ENCODE measurements around the gene CFAP46.
"Not testable (repeated sequence)": the region's sequence is repeated elsewhere in the genome, so short reads cannot be mapped to it uniquely, and the experiment has no call there.

CFAP46 gene

DNA sequence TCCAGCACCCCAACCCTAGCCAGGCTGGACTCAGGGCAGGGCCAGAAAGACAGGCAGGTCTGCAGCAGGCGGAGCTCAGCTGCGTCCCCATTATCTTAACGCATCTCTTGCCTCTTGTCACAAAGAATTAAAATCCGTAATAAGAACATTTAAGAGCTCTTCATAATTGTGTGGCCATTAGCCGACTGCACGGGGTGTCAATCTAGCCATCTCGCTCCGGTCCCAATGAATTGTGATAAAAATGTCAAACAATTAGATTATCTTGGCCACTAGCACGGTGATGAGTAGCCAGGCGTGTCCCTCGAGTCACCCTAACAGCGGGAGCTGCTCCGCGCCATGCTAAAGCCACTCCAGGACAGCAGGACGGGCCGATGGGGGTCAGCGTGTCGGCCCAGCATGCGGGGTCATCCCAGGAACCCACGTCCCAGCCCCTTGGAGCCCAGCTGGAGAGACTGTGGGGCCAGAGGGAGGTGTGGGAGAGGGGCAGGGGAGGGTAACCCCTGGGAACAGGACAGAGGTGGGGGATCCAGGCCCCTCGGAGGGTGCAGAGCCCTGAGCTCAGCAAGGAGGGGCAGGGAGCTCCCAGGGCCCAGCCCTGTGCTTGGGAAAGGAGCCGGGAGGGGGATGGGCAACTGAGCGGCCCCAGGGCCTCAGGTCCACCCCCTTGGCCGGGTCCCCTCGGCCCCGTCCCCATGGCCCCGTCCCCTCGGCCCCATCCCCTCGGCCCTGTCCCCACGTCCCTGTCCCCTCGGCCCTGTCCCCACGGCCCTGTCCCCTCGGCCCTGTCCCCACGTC lies 138.8 kb downstream of the CFAP46 start:
- DNase-seq: no peak

DNA sequence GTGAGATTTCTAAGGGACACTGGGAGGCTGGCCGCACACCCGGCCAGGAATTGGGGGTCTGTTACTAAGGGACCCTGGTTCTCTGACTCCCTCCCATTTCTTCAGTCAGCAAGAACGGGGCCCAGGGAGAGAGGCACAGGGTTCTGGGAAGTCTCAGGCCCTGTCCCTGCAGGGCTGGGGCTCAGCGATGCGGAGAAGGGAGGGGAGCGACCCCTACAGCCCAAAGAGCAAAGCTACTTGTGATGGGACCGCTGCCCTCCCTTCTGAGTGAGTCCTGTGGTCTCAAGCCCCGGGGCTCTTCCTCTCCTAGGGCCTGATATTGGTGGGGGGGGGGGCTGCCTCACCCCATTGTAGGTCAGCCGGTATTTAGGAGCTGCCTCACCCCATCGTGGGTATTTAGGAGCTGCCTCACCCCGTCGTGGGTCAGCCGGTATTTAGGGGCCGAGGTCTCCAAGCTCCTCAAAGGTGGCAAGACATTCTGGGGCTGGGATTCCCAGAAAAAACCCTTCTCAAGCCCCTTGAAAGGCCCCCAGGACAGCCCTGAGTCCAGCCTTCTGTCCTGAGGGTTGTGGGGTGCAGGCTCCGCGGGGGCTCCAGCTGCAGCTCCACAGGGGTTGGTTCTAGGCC lies 139.6 kb downstream of the CFAP46 start:
- DNase-seq: no peak

DNA sequence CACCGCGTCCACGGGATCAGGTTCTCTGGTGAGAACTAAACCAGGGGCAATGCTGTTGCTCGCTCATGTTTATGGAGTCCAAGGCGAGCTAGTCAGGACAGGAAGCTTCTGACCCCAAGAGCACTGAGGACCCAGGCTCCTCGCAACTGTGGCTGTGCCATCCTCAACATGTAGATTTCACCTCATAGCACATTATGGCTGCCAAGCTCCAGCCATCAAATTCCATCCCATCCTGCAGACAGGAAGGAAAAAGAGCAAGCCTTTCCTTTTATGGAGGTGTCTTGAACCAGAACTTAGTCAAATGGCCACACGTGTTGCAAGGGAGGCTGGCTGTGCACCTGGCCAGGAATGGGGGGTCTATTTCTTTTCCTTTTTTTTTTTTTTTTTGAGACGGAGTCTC lies 140.3 kb downstream of the CFAP46 start:
- DNase-seq: no peak

DNA sequence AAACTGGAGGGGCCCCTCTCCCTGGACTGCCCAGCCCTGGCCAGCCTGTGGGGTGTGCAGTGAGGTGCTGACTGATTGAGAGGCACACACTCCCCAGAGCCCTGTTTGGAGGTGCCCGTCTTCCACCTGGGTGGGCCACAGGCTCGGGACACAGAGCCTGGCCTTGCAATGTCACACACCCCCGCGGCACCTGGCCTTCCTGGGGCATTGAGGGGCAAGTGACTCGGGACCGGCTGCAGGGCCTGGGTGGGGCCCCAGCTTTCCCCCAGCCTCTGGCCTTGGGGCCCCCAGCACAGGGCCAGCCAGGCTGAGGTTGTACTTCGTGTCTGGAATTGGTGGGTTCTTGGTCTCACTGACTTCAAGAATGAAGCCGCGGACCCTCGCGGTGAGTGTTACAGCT lies 142.5 kb downstream of the CFAP46 start:
- no peak for DNase-seq

DNA sequence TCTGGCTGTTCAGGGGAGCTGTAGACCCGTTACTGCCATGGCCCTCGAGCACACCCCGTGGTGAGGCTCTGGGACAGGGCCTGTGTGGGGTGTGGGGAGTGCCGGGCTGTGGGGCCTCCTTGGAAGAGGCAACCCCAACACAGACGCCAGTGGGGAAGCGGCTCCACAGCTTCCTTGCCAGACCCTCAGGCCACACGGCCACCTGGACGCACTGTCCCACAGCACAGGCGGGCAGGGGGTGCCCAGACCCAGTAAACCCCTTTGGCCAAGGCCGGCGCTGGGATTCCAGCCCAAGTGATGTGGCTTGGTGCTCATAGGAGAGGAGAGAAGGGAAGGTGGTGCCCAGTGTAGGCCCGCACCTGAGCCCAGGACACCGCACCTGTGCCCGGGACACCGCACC lies 143.5 kb downstream of the CFAP46 start:
- DNase-seq: no peak

DNA sequence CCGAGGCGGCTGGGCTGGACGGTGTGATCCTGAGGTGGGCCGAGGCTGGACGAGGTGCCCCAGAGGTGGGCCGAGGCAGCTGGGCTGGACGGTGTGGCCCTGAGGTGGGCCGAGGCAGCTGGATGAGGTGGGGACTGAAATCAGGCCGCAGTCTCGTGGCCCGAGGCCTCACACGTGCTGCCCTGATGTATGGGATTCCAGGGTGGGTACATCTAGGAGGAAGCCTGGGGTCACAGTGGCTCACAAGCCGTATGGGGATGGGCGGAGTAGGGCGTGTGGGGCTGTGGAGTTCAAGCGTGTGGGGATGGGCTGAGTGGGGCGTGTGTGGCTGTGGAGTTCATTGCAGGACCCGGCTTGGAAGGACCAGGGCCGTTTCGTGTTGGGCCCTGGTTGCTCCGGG lies 144.0 kb downstream of the CFAP46 start:
- no peak for DNase-seq

DNA sequence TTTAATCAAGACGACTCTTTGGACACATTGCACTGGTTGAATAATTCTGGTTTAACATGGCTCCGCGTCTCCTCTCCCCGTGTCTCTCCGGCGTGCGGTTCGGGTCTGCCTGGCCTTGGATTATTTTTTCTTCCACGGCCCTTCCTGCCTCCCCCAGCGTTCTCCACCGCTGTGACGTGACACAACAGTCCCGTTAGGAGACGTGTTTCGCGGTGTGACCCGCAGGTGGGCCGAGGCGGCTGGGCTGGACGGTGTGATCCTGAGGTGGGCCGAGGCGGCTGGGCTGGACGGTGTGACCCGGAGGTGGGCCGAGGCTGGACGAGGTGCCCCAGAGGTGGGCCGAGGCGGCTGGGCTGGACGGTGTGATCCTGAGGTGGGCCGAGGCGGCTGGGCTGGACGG lies 144.4 kb downstream of the CFAP46 start:
- DNase-seq: not testable (repeated sequence)

DNA sequence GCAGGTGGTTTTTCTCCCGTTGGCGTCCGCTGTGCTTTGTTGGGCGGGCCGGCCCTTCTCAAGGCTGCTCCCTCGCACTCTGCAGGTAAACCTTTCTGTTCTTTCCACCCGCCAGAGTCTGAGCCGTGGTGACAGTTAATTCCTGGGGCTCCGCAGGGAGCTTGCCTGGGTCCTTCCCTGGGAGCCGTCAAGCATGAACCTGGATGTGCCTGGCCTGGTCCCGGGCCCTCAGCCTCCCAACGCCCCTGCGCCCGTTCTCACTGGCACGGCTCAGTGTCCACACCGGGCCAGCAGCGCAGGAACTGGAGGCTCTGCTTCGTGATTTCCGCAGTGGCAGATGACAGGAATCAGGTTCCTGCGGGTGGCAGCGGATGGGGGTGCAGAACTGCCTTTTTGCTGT lies 145.5 kb downstream of the CFAP46 start:
- DNase-seq: no peak

DNA sequence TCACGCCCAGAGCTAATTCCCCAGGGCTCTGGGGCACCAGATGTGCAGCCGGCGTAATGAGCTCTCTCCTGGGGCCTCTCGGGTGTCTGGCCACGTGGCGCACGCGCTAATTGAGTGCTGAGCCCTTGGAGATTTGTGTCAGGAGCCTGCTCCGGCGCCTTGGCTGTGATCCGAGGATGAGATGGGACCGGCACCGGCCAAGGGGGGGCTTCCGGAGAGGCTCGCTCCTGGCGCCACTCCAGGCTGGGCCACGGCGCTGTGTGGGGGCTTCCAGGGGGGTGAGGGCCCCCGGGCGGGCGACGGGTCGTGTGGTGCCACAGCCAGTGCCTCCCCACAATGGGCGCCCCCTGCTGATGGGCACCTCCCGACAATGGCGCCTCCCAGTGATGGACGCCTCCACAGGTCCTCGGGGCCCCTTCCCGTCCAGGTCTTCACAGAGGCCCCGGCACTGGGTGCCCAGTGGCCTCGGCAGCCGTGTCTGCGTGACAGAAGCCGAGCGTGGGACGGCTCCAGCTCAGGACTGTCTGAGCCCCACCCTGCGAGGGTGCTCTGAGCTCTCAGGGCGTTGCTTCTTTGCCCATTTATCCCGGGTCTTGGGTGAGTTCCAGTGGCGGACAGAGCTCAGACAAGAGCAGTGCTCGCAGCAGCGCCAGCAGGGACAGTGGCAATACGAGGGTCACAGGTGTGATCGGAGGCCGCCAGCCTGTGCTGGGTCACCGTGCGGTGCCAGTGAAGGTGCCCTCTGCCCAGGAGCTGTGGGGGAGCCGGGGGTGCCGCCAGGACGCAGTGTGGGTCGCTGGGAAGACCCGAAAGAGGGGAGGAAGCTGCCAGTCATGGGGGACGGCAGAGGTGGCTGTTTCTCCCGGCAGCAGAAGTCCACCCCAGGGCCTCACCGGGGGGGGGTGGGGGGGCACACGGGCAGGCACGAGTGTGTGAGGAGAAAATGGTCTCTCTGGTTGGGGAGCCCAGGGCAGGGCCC lies 148.2 kb downstream of the CFAP46 start:
- no peak for DNase-seq

DNA sequence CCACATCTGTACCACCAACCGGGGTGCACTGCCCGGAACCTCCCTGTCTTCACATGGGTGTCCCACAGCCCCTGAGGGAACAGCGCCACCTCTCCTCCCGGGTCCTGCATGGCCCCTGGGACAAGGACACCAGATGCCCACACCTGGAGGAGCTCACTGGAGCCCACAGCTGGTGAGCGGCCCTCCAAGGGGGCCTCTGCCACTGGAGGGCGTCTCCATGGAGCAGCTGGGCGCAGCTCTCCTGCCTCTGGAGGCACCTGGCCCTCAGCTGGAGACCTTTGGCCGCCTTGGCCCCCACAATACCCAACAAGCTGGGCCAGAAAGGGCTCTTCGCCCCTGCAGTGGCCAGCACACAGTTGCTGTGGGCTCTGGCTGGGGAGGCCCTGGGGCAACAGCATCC lies 149.2 kb downstream of the CFAP46 start:
- no peak for DNase-seq

DNA sequence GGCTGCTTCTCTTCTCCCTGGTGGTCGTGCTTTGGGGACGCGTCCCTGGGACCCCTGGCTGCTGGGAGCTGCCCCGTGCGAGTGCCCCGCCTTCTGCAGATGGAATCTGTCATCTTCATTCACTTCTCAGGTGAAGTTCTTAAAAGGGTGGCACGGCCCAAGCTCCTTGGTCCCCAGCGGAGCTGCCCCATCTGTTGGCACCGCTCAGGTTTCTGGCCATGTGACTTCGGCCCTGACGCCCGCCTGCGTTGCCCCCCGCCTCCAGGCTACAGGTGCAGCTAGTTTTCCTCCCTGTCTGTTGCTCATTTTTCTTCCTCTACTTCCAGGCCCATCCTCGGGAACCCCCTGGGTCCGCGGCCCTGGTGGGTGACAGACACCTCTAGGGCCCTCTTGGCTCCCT lies 149.6 kb downstream of the CFAP46 start:
- DNase-seq: no peak

DNA sequence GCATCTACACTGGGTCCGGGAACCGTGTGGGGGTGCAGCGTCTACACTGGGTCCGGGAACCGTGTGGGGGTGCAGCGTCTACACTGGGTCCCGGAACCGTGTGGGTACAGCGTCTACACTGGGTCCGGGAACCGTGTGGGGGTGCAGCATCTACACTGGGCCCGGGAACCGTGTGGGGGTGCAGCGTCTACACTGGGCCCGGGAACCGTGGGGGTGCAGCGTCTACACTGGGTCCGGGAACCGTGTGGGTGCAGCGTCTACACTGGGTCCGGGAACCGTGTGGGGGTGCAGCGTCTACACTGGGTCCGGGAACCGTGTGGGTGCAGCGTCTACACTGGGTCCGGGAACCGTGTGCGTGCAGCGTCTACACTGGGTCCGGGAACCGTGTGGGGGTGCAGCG lies 150.3 kb downstream of the CFAP46 start:
- DNase-seq: not testable (repeated sequence)

DNA sequence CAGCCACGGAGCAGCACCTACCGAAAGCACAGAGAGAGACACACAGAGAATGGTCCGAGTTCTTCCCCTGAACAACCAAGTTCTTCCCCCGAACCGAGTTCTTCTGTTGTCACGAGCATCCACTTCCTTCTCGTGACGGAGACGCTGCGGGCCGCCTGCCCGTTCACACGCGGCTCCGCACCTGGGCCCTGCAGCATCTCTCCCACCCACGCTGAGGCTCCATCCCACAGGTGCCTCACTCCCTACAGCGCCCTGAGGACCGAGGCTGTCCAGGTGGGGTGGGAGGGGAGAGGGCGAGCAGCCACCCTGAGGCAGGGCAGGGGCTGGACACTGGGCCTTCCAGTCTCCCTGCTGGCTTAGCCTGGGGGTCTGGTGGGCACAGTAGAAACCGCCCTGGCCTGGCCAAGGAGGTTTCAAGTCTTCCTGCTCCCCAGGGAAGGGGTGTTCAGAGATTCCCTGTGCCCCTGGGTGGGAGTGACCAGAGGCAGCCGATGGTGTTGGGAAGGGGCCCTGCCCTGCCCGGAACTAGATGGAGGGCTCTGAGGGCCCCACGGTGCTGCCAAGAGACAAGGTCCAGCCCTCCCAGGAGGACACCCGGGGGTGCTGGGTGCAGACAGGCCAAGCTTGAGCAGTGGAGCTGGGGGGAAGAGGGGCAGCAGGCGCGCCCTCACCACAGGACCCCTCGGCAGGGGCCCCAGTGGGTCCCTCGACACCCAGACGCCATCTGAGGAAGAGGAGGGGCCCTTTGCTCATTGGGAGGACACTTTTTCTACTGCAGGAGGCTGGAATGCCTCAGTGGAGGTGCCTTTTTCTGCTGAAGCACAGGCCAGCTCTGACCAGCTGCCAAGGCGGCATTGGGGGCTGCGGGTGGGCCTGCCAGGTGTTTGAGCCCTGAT lies 151.2 kb downstream of the CFAP46 start:
- DNase-seq: no peak

DNA sequence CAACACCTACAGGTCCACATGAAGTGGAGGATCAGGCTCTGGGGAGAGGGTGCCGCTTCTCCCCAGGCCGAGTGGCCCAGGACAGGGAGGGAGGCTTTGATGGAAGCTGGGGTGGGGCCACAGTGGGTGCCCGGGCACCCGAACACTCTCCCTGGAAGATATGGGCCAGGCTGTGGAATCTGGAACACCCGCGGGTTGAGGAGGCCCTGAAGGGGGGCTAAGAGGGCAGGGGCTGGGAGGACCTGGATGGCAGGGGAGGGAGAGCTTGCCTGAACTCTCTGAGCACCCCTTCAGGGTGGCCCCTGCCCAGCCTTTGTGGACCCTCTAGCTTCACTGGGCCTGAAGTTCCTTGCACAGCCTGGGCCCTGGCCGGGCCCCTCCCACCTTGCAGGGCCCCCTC lies 151.9 kb downstream of the CFAP46 start:
- DNase-seq: no peak

DNA sequence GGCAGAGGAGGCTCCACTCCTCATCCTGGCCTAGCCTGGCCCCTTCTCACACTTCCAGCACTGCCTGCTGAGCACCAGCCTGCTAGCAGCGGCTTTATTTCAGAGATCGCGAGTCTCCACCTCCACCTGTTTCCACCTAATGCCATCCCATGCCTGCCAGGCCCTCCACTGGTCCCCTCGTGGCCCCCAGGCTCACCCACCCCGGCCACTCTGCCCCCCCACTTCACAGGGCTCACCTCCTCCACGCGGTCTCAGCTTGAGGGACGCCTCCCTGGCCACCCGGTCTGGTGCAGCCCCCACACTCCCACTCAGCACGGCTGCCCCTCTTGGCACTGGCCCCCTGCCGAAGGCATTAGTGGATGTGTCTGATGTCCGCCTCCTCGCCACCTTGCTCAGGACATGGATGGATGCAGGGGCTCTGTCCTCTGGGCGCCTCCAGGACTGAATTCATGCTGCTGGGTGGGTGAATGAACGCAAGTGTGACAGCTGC lies 152.7 kb downstream of the CFAP46 start:
- no peak for DNase-seq

DNA sequence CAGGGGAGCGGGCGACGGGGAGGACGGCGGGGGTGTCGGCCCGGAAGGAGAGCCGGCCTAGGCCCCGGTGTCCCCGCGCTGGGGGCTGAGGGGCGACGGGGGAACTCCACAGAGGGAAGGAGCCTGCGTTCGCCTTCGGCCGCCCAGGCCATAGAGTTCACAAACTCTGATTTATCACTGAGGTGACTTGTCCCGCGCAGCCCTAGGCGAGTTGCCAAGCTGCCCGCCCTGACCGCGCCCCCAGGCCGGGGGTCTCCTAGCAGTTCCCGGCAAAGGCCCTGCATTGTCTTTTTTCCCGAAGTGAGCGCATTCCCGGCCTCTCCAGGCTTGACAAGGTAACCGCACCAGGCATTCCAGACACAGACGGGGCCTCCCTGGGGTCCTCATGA lies 153.5 kb downstream of the CFAP46 start:
- DNase-seq: no peak

DNA sequence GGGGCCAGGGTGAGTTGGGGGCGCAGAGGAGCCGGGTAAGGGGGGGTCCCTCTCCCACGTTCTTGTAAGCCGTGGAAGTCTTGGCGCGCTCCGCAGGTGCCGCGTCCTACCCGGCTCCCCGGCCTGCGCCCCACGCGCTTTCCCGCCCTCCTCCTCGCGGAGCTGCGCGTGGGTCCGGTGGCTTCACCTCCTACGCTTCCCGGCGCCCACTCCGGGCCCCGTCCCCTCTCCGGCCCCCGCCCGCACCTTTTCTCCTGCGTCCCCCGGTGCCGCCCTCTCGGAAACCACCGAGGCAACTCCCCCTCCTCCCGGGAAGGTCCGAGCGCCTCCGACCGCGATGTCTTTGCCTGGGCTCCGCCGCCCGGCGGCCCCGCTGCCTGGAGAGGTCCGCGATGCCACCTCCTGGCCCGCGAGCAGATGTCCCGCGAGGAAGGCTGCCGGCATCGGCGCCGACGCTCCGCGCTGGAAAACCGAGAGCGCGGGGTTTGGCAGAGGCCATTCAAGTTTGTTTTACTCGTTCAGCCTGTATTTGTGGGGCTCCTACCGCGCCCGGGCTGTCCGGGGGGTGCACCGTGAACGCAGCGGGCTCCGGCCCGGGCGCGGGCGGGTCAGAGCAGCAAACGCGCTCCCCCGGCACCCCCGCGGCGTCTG lies 154.1 kb downstream of the CFAP46 start:
- DNase-seq: no peak

DNA sequence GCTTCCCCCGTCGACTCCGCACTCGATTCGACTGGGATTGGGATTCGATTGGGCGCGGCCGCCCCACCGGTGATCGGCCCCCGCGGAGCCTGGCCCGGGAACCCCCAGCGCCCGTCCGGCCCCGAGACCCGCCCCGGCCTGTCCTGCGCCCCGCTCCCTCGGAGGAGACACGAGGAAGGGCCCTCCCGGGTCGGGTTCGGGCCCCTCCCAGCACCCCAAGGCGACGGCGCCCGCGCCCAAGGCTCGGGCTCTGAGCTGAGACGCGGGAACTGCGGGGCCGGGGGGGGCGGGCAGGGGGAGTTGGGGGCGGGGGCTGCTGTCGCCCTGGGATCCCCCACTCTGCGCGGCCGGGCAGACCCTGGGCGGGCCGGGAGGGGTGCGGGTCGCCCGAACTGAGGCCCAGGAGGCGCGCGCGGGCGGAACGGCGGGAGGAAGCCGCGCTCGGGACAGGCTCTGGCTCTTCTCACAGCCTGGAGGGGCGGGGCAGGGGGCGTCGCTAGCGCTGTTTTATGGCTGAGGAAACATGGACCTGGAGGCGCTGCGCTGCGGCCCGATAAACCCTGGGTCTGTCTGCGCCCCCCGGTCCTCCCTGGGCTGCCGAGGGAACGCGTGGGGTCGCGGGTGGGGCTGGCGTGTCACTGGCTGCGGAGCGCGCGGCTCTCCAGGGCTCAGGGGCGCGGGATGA lies 154.7 kb downstream of the CFAP46 start:
- no peak for DNase-seq

DNA sequence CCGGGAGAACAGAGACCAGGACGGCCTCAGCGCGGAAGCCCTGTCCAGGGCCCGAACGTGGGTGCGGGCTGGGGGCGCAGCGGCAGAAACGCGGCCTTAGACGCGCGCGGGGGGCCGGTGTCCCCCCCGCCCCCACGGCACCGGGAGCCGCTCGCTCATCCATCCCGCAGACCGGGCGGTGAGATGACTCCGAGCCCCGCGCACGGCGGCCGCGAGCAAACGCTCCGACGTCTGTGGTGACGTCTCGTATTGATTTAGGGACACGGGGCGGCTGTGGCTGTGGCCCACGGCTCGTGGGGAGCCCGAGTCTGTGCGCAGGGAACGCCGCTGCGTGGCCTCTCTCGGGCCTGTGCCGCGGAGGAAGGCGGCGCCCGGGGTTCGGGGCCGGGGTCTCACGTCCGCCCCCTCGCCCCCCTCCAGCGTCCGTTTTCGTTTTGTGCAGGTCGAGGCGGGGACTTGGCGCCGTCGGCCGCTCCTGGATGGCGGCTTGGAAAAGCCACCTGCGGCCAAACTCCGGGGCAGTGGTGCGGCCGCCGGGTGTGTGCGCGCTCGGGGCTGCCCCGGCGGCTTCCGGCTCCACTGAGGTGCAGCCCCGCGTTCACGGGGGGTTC lies 155.4 kb downstream of the CFAP46 start:
- DNase-seq: no peak

DNA sequence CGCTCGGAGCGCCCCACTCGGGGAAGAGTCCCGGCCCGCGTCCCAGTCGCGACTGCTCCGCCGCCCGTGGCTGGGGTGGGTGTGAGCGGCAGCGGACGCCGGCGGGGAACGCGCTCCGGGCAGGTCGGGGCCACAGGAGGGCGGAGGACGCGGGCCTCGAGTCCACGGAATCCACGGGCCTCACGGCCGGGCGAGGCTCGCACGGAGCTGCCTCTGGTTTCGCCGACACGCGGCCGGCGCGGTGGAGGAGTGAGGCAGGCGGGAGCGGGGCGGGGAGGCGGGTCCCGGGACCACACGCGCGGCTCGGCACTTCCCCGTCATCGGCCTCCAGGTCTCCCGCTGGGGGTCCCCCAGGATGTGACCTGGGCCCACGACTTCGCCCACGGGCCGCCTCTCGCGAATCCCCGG lies 155.9 kb downstream of the CFAP46 start:
- DNase-seq: no peak
